SH-SY5Y (cell line): ENCODE data around the gene PP2D1.

Experiments used
- GATA2 ChIP-seq: IDR thresholded peaks from 2 replicates; pipeline ENCODE4 v1.6.1; 2011; ENCODE audit warnings: mild to moderate bottlenecking, low read depth, low read length
- GATA3 ChIP-seq: IDR thresholded peaks from 2 replicates; pipeline ENCODE4 v1.6.1; 2011; ENCODE audit warnings: low read depth, mild to moderate bottlenecking, low read length, moderate library complexity

DNA sequence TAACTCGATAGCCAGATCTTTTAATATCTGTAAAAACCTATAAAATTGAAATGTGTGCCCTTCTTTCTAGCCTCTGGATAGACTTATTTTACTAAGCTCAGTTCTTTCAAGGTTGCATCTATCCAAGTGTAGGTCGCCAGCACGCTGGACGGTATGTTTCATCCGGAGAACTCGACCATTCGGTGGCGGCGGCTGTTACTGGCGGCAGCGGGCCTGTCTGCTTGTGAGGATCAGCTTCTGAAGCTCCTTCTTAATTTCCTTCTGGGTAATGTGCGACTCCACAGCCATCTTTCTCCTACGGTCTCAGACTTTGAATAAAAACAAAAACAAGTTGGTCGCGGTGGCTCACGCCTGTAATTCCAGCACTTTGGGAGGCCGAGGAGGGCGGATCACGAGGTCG is 4.1 kb downstream of the PP2D1 start:
- TF ChIP-seq GATA3 (no peak), GATA2 (no peak)
